B cell (primary cell): ENCODE results near the gene S100A10. TPM values are rescaled to one million over a fixed set of nuclear protein-coding genes. Genes with fewer than 3 reads are reported as not detected.

Experiments used
- ATAC-seq: fragments of 200-7000 bp; cut with Tn5 transposase; one replicate; pipeline ENCODE4 v1.10.0; 2021; ENCODE audit warnings: low read depth, mild to moderate bottlenecking, moderate number of reproducible peaks, moderate library complexity
- CTCF ChIA-PET: fragments of 350-600 bp; sonication (Branson Sonifier 250); formaldehyde crosslinking; loops from one replicate; lab custom pipeline; 2021; ENCODE audit warnings: antibody characterized with exemption, inconsistent platforms; lab: Charles Lee
- POLR2A ChIA-PET: fragments of 350-600 bp; sonication (Branson Sonifier 250); formaldehyde crosslinking; loops from one replicate; lab custom pipeline; 2021; ENCODE audit warnings: antibody characterized with exemption; lab: Charles Lee
- DNase-seq: peaks from one replicate; pipeline ENCODE4 v3.0.0; 2013
- H2AFZ ChIP-seq: 2 replicates; pipeline ENCODE4 v1.6.1; 2012; ENCODE audit warnings: mild to moderate bottlenecking, low read depth, low read length; ENCODE audit not compliant: insufficient read depth, poor library complexity, severe bottlenecking
- H3K27ac ChIP-seq, 2 donors: 1 replicate in 1 of 2; 2 replicates in 1 of 2; pipeline ENCODE4 v1.5.1; 2012 to 2013; ENCODE audit warnings: low read length in 2 of 2, mild to moderate bottlenecking in 2 of 2, moderate library complexity in 1 of 2
- H3K27me3 ChIP-seq, 4 experiments: fragments of 200-600 bp in 1 of 4; sonication (generic) in 1 of 4; replicated peaks in 1 of 4; 1 replicate in 2 of 4; 2 replicates in 2 of 4; pipeline versions ENCODE4 v1.6.1 to v1.7.0; 2013 to 2016; ENCODE audit warnings: low read length in 3 of 4, mild to moderate bottlenecking in 2 of 4, mixed read lengths in 1 of 4, moderate library complexity in 1 of 4; ENCODE audit not compliant: insufficient read depth in 4 of 4, control insufficient read depth in 3 of 4; ENCODE audit errors: control extremely low read depth in 1 of 4
- H3K36me3 ChIP-seq, 2 experiments: replicated peaks in 1 of 2; 1 replicate in 1 of 2; 2 replicates in 1 of 2; pipeline versions ENCODE4 v1.6.1 to v1.7.1; 2013; ENCODE audit warnings: low read length in 1 of 2; ENCODE audit not compliant: insufficient read depth in 2 of 2, control insufficient read depth in 1 of 2; ENCODE audit errors: control extremely low read depth in 1 of 2, extremely low read depth in 1 of 2
- H3K4me1 ChIP-seq, 2 donors: fragments of 200-600 bp in 1 of 2; sonication (generic) in 1 of 2; 1 replicate in 1 of 2; 2 replicates in 1 of 2; pipeline versions ENCODE4 v1.5.1 to v1.6.1; 2013 to 2017; ENCODE audit warnings: low read length in 2 of 2; ENCODE audit not compliant: control insufficient read depth in 2 of 2, insufficient read depth in 2 of 2
- H3K4me2 ChIP-seq: replicated peaks from 2 replicates; pipeline ENCODE3; 2012; ENCODE audit warnings: mild to moderate bottlenecking, low read depth, low read length; ENCODE audit not compliant: poor library complexity, severe bottlenecking
- H3K4me3 ChIP-seq, 5 experiments: fragments of 200-600 bp in 1 of 5; sonication (generic) in 1 of 5; 1 replicate in 3 of 5; 2 replicates in 2 of 5; pipeline versions ENCODE4 v1.5.1 to v1.7.0; 2011 to 2016; ENCODE audit warnings: low read length in 4 of 5, mild to moderate bottlenecking in 4 of 5, low read depth in 2 of 5, control low read depth in 1 of 5, moderate library complexity in 1 of 5; ENCODE audit not compliant: insufficient read depth in 1 of 5; ENCODE audit errors: control extremely low read depth in 1 of 5, extremely low read depth in 1 of 5
- H3K79me2 ChIP-seq: fragments of 200-600 bp; sonication (generic); one replicate; pipeline ENCODE4 v1.6.0; 2016; ENCODE audit warnings: low read length; ENCODE audit not compliant: control insufficient read depth, insufficient read depth
- H3K9ac ChIP-seq: fragments of 200-600 bp; sonication (generic); 2 replicates; pipeline ENCODE4 v1.6.1; 2017; ENCODE audit warnings: mild to moderate bottlenecking, low read length, moderate library complexity
- H3K9me3 ChIP-seq, 3 donors: one replicate each; pipeline versions ENCODE4 v1.6.1 to v1.7.1; 2013; ENCODE audit warnings: low read length in 2 of 3; ENCODE audit not compliant: control insufficient read depth in 2 of 3, insufficient read depth in 1 of 3; ENCODE audit errors: control extremely low read depth in 1 of 3
- H4K20me1 ChIP-seq: 2 replicates; pipeline ENCODE4 v1.6.0; 2012; ENCODE audit warnings: mild to moderate bottlenecking, low read length; ENCODE audit not compliant: insufficient read depth, control insufficient read depth, poor library complexity, severe bottlenecking
- H3K27ac Mint-ChIP-seq: one replicate; pipeline ENCODE4 v1.8.0; 2021; ENCODE audit warnings: mixed read lengths
- H3K27me3 Mint-ChIP-seq: one replicate; pipeline ENCODE4 v1.8.0; 2021; ENCODE audit warnings: mixed read lengths
- H3K4me1 Mint-ChIP-seq: one replicate; pipeline ENCODE4 v1.8.0; 2021; ENCODE audit warnings: mixed read lengths
- H3K4me3 Mint-ChIP-seq: one replicate; pipeline ENCODE4 v1.8.0; 2021; ENCODE audit warnings: mixed read lengths
- H3K9me3 Mint-ChIP-seq: one replicate; pipeline ENCODE4 v1.8.0; 2022; ENCODE audit warnings: mixed read lengths; ENCODE audit not compliant: insufficient read depth
- CTCF ChIP-seq: fragments of 200-600 bp; IDR thresholded peaks from one replicate; pipeline ENCODE4 v1.8.0; 2022; ENCODE audit warnings: antibody characterized with exemption, mild to moderate bottlenecking
- EZH2 ChIP-seq: IDR thresholded peaks from 2 replicates; pipeline ENCODE4 v1.6.1; 2012; ENCODE audit warnings: borderline replicate concordance, low read depth, mild to moderate bottlenecking, moderate library complexity, low read length; ENCODE audit not compliant: insufficient read depth, poor library complexity, severe bottlenecking
- WGBS: methylation state at CpG from one replicate; pipeline ENCODE4 v1.1.5; 2013; ENCODE audit warnings: missing lambda C conversion rate; ENCODE audit not compliant: insufficient coverage; 5-methylcytosine and 5-hydroxymethylcytosine counted together
- intact Hi-C: fragments of 100-400 bp; cut with micrococcal nuclease; formaldehyde crosslinking; loops from one replicate; pipeline ENCODE4 v1.10.0; 2022
- polyA plus RNA-seq: library from polyadenylated mRNA; depleted of rRNA; stranded (reverse); fragments of >200 nt; gene quantifications from 2 replicates; pipeline ENCODE4 v1.2.3, GENCODE V29; 2012
- total RNA-seq, 2 donors: library from RNA; stranded (reverse); fragments of 120-200 nt in 1 of 2; gene quantifications; 1 replicate in 1 of 2; 2 replicates in 1 of 2; pipeline versions ENCODE4 v1.2.3 to v1.2.4, GENCODE V29; 2013 to 2022

The S100A10 gene
- total and polyA plus RNA-seq, 2 donors (not counting 1 experiment from before 2014, with no cell fraction given), result 38.0 to 47.1 TPM

- Mint-ChIP-seq H3K9me3 (no peaks in the 10 kb centered on the region), H3K4me1 (peaks cover 39% of the 10 kb centered on the region), H3K27me3 (no peaks in the 10 kb centered on the region), H3K27ac (no peak overlapping the region), H3K4me3 (no peak overlapping the region)
- WGBS, result 100% methylated on average over 2 of the region's 2 CpGs
- H3K4me2 ChIP-seq, result no peak overlapping the region
- intact Hi-C loops, result no loop called here
- H3K4me1 ChIP-seq, result peaks cover 12 to 24% of the 10 kb centered on the region in 2 donors
- no peak overlapping the region for H3K4me3 ChIP-seq
- H3K79me2 ChIP-seq, result peaks cover 11% of the 10 kb centered on the region
- DNase-seq (no peak), ATAC-seq (no peak)
- H4K20me1 ChIP-seq, result peaks cover 17% of the 10 kb centered on the region
- TF ChIP-seq EZH2 (no peak), CTCF (no peak)
- H3K27me3 ChIP-seq, result no peaks in the 10 kb centered on the region
- H3K27ac ChIP-seq, result no peak overlapping the region
- ChIA-PET CTCF (interaction anchor here (1.4 to 12.0 kb wide), 3 partner anchors 12 to 100 kb away, joined by 3 to 138 read pairs (median 8); no protein-coding TSS in a partner anchor), POLR2A (no interaction called here)
- H3K9ac ChIP-seq, result no peak overlapping the region
- no peak overlapping the region for H2AFZ ChIP-seq
- no peaks in the 10 kb centered on the region for H3K9me3 ChIP-seq
- peaks cover 0 to 26% of the 10 kb centered on the region in 2 experiments for H3K36me3 ChIP-seq
Measured at GRCh38 chr1:151988405-151988923, 5.2 kb downstream of the S100A10 start.

GRCh38 chr1:151986501-151987190, 7.0 kb downstream of the S100A10 start:
- Histone ChIP-seq H3K36me3 (peaks cover 0 to 38% of the 10 kb centered on the region in 2 experiments), H3K79me2 (no peaks in the 10 kb centered on the region), H3K9ac (no peak overlapping the region), H2AFZ (no peak overlapping the region), H3K9me3 (no peaks in the 10 kb centered on the region), H3K4me3 (no peak overlapping the region), H3K27me3 (no peaks in the 10 kb centered on the region), H3K4me2 (no peak overlapping the region), H3K4me1 (peaks cover 4 to 9% of the 10 kb centered on the region in 2 donors), H4K20me1 (peaks cover 17% of the 10 kb centered on the region), H3K27ac (no peak overlapping the region)
- Mint-ChIP-seq H3K9me3 (no peaks in the 10 kb centered on the region), H3K27ac (no peak overlapping the region), H3K4me3 (no peak overlapping the region), H3K4me1 (peaks cover 23% of the 10 kb centered on the region), H3K27me3 (no peaks in the 10 kb centered on the region)
- no peak for DNase-seq
- CTCF ChIA-PET, result interaction anchor here (1.3 to 12.0 kb wide), 2 partner anchors 14 to 67 kb away, joined by 3 to 138 read pairs; no protein-coding TSS in a partner anchor
- WGBS, result 100% methylated on average over 4 of the region's 8 CpGs
- TF ChIP-seq CTCF (no peak), EZH2 (no peak)
- no peak for ATAC-seq
- POLR2A ChIA-PET, result interaction anchor here (0.7 kb wide), 1 partner anchor 9 kb away, joined by 6 read pairs; no protein-coding TSS in a partner anchor
- intact Hi-C loops, result no loop called here
